ENCODE results near the gene LONP2. TPM values are rescaled to one million over a fixed set of nuclear protein-coding genes. Genes with fewer than 3 reads are reported as not detected.
A peak's percentile ranks its signal among the peaks of the same experiment; 100 is the strongest.

Gene LONP2
- total and polyA plus RNA-seq, 2 of the 13 experiments (the other 11 are each of a cell fraction or from before 2014, with no cell fraction given): 39.2 to 63.3 TPM

DNA sequence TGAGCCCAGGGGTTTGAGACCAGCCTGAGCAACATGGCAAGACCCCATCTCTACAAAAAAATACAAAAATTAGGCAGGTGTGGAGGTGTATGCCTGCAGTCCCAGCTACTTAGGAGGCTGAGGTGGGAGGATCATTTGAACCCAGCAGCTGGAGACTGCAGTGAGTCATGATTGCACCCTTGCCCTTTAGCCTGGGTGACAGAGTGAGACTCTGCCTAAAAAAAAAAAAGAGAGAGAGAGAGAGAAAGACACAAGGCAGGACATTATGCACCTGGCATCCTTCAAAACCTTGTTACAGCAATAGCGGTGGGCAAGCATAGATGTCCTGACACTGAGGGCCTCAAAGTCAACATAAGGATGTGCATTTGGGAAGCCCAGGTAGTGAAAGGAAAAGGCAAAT lies 161.1 kb downstream of the LONP2 start (continued):
- TF ChIP-seq, protein P1, sequence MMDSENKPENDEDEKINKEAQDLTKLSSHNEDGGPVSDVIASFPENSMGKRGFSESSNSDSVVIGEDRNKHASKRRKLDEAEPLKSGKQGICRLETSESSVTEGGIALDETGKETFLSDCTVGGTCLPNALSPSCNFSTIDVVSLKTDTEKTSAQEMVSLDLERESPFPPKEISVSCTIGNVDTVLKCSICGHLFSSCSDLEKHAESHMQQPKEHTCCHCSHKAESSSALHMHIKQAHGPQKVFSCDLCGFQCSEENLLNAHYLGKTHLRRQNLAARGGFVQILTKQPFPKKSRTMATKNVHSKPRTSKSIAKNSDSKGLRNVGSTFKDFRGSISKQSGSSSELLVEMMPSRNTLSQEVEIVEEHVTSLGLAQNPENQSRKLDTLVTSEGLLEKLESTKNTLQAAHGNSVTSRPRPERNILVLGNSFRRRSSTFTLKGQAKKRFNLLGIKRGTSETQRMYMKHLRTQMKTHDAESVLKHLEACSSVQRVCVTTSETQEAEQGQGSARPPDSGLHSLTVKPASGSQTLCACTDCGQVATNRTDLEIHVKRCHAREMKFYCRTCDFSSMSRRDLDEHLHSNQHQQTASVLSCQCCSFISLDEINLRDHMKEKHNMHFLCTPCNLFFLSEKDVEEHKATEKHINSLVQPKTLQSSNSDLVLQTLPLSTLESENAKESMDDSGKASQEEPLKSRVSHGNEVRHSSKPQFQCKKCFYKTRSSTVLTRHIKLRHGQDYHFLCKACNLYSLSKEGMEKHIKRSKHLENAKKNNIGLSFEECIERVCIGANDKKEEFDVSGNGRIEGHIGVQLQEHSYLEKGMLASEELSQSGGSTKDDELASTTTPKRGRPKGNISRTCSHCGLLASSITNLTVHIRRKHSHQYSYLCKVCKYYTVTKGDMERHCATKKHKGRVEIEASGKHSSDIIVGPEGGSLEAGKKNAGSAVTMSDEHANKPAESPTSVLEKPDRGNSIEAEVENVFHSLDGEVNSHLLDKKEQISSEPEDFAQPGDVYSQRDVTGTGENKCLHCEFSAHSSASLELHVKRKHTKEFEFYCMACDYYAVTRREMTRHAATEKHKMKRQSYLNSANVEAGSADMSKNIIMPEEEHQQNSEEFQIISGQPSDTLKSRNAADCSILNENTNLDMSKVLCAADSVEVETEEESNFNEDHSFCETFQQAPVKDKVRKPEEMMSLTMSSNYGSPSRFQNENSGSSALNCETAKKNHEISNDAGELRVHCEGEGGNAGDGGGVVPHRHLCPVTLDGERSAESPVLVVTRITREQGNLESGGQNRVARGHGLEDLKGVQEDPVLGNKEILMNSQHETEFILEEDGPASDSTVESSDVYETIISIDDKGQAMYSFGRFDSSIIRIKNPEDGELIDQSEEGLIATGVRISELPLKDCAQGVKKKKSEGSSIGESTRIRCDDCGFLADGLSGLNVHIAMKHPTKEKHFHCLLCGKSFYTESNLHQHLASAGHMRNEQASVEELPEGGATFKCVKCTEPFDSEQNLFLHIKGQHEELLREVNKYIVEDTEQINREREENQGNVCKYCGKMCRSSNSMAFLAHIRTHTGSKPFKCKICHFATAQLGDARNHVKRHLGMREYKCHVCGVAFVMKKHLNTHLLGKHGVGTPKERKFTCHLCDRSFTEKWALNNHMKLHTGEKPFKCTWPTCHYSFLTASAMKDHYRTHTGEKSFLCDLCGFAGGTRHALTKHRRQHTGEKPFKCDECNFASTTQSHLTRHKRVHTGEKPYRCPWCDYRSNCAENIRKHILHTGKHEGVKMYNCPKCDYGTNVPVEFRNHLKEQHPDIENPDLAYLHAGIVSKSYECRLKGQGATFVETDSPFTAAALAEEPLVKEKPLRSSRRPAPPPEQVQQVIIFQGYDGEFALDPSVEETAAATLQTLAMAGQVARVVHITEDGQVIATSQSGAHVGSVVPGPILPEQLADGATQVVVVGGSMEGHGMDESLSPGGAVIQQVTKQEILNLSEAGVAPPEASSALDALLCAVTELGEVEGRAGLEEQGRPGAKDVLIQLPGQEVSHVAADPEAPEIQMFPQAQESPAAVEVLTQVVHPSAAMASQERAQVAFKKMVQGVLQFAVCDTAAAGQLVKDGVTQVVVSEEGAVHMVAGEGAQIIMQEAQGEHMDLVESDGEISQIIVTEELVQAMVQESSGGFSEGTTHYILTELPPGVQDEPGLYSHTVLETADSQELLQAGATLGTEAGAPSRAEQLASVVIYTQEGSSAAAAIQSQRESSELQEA (CRISPR knock-in tag; IDR thresholded peaks at IDR 0.05; ENCODE audit: not compliant biosample characterization): peak; percentile 22
- no peak for TF ChIP-seq ZFP36L2 (CRISPR knock-in tag; IDR thresholded peaks at IDR 0.05)
- TF ChIP-seq IKZF4 (CRISPR knock-in tag; IDR thresholded peaks at IDR 0.05; ENCODE audit: borderline replicate concordance, low read depth, not compliant biosample characterization): no peak
- no peak for TF ChIP-seq SP140L (CRISPR knock-in tag; IDR thresholded peaks at IDR 0.05; ENCODE audit: borderline replicate concordance)
- TF ChIP-seq DNMT1 (CRISPR knock-in tag; IDR thresholded peaks at IDR 0.05): no peak
- TF ChIP-seq PAWR (CRISPR knock-in tag; IDR thresholded peaks at IDR 0.05; ENCODE audit: borderline replicate concordance): no peak
- TF ChIP-seq ZNF761 (CRISPR knock-in tag; conservative IDR thresholded peaks at IDR 0.05): no peak
- TF ChIP-seq ZNF512 (CRISPR knock-in tag; IDR thresholded peaks at IDR 0.05): no peak
- TF ChIP-seq NR3C1 (CRISPR knock-in tag; IDR thresholded peaks at IDR 0.05): no peak
- TF ChIP-seq MTERF4 (CRISPR knock-in tag; IDR thresholded peaks at IDR 0.05): no peak
